Suprapubic skin (tissue), 4 donors: ENCODE data around the gene CGNL1.

ENCODE experiments used
- EP300 ChIP-seq: sonication (generic); formaldehyde crosslinking; IDR thresholded peaks from one replicate; pipeline ENCODE4 v1.6.1; 2017; ENCODE audit warnings: antibody characterized with exemption
- POLR2A ChIP-seq, 2 donors: fragments of 450-650 bp; IDR thresholded peaks; one replicate each; pipeline ENCODE4 v1.6.1; 2017; ENCODE audit warnings: antibody characterized with exemption in 2 of 2, mild to moderate bottlenecking in 2 of 2, moderate library complexity in 2 of 2
- POLR2AphosphoS5 ChIP-seq, 3 donors: sonication (generic); formaldehyde crosslinking; IDR thresholded peaks; one replicate each; pipeline ENCODE4 v1.6.1; 2017; ENCODE audit warnings: antibody characterized with exemption in 3 of 3
- TF ChIP-seq, protein P1 (sequence below), 2 donors: fragments of 200-600 bp in 1 of 2; fragments of 450-650 bp in 1 of 2; sonication (generic) in 1 of 2; IDR thresholded peaks; one replicate each; pipeline ENCODE4 v1.5.1; 2016 to 2019; ENCODE audit warnings: antibody characterized with exemption in 2 of 2, mild to moderate bottlenecking in 1 of 2, moderate library complexity in 1 of 2

DNA sequence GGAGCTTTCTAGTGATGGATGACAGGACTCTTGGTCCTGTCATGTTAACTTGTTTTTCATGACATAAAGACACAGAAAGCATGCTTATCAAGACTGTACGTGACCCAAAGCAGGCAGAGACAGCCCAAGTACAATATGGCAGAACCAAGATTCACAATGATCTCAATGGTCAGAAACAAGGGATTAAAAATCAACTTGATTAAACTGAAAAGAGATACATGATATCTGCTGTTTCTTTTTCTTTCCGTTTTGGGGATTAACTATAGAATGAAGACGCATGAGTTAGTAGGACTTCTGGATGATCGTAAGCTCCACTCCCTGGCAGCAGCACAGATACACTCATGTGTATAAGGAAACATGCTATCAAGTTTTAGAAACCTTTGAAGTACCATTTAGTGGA lies 117.0 kb downstream of the CGNL1 start:
- TF ChIP-seq, protein P1, sequence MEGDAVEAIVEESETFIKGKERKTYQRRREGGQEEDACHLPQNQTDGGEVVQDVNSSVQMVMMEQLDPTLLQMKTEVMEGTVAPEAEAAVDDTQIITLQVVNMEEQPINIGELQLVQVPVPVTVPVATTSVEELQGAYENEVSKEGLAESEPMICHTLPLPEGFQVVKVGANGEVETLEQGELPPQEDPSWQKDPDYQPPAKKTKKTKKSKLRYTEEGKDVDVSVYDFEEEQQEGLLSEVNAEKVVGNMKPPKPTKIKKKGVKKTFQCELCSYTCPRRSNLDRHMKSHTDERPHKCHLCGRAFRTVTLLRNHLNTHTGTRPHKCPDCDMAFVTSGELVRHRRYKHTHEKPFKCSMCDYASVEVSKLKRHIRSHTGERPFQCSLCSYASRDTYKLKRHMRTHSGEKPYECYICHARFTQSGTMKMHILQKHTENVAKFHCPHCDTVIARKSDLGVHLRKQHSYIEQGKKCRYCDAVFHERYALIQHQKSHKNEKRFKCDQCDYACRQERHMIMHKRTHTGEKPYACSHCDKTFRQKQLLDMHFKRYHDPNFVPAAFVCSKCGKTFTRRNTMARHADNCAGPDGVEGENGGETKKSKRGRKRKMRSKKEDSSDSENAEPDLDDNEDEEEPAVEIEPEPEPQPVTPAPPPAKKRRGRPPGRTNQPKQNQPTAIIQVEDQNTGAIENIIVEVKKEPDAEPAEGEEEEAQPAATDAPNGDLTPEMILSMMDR (IDR thresholded peaks at IDR 0.05): no peak
- TF ChIP-seq EP300 (no peak), POLR2AphosphoS5 (IDR thresholded peaks at IDR 0.05) (no peak), POLR2A (IDR thresholded peaks at IDR 0.05) (no peak)
